DMS53 treated with DMSO at 0.1 percent for 48 hours (cell line): ENCODE measurements around the gene PREX1.
"Not testable (repeated sequence)": the region's sequence is repeated elsewhere in the genome, so short reads cannot be mapped to it uniquely, and the experiment has no call there.

Source experiments
- DNase-seq: peaks from one replicate; lab custom pipeline; 2025; ENCODE audit not compliant: unreplicated experiment; lab: John Stamatoyannopoulos, UW

Gene PREX1

GRCh38 chr20:48756774-48757173 lies 71.0 kb downstream of the PREX1 start:
- DNase-seq: not testable (repeated sequence)

GRCh38 chr20:48754292-48754691 lies 73.5 kb downstream of the PREX1 start:
- DNase-seq: no peak

- no peak for DNase-seq
These were observed 74.8 kb downstream of the PREX1 start for GRCh38 chr20:48752963-48753362.

- no peak for DNase-seq
These were observed 75.9 kb downstream of the PREX1 start for GRCh38 chr20:48751871-48752270.

- no peak for DNase-seq
These were observed 76.7 kb downstream of the PREX1 start for GRCh38 chr20:48750941-48751635.

DNA sequence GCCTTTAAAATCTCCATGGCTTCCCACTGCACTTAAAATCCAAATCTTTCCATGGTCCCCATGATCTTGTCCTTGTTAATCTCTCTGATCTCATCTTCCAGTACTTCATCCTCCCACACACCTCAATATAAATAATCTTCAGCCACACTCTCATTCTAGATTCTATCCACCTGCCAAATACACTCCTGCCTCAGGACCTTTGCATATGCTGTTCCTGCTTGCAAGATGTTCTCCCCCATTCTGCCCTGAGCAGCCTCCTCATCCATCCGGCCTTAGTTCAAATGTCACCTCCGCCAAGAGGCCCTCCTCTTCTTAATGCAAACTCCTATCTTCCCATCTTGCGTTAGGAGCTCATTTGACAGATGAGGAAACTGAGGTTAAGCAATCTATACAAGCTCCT lies 77.4 kb downstream of the PREX1 start:
- DNase-seq: no peak

DNA sequence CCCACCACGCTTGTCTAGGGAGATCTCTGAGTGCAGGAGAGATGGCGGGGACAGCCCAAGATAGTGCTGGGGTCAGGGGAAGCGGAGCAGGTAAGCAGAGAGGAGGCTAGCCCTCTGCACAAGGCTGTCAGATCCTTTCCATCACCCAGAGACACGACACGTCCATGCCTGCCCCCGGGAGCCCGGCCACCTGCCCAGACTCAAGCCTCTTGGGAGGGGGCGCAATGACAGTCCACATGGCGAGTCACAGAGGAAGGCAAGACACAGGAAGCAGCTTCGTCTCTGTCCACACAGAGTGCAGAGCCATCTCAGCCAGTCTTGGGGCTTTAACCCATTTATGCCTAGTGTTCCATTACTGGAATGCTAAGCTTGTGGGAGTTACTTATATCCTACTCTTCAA lies 78.4 kb downstream of the PREX1 start:
- DNase-seq: no peak

- no peak for DNase-seq
These were observed 79.2 kb downstream of the PREX1 start for GRCh38 chr20:48748556-48748955.

- DNase-seq: no peak
These were observed 79.9 kb downstream of the PREX1 start for GRCh38 chr20:48747840-48748414.

GRCh38 chr20:48745330-48745729 lies 82.5 kb downstream of the PREX1 start:
- DNase-seq: no peak

DNA sequence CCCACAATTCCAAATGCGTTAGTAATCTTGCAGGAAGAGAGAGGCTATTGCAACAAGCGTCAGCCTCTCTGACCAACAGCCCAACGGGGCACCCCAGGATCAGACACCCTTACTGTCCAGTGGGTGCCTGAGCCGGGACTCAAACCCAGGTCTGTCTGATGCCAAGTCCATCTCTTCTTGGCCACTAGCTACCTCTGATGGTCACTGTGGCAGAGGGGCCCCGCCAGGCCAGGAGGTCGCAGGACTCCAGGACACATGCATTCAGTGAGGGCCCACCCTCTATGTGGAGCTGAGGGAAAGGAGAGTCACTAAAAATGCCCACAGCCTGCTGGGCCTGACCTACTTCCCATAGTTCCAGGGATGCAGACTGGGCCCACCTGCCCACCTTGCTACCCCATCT lies 83.3 kb downstream of the PREX1 start:
- no peak for DNase-seq

GRCh38 chr20:48743807-48744206 lies 84.0 kb downstream of the PREX1 start:
- no peak for DNase-seq

DNA sequence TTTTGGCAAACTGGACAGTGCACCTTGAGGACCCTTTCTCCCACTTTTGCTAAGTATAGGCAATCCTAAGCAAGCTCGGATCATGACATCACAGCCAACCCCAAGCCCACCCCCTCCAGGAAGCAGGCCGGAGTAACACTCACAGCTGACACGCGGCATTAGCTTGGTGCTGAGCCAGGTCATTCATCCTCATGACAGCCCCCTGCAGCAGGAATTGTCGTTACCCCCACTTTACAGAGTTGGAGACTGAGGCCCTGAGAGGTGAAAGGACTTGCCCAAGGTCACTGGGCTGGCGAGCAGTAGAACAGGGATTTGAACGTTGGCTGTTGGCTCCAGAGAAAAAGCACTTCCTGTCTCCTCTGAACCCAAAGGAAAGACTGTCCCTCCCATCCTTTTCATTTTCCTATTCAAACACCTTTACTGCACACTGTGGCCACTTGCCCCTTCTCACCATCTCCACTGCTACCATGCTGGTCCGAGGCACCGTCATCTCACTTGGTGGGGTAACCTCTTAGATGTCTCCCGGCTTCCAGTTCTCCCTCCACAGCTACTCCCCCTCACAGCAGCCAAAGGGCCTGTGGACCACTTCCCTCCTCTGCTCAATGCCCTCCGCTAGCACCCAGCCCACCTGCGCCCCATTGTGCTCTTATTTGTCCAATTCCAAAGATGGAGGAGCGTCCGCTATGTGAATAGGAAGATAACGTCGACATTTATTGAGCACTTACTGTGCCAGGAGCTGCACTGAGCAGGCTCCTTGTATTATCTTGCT lies 84.7 kb downstream of the PREX1 start:
- no peak for DNase-seq

- DNase-seq: no peak
These were observed 85.6 kb downstream of the PREX1 start for GRCh38 chr20:48742233-48742632.

GRCh38 chr20:48741669-48742068 lies 86.1 kb downstream of the PREX1 start:
- no peak for DNase-seq

- no peak for DNase-seq
These were observed 87.1 kb downstream of the PREX1 start for GRCh38 chr20:48740712-48741111.

GRCh38 chr20:48740292-48740649 lies 87.5 kb downstream of the PREX1 start:
- DNase-seq: no peak

DNA sequence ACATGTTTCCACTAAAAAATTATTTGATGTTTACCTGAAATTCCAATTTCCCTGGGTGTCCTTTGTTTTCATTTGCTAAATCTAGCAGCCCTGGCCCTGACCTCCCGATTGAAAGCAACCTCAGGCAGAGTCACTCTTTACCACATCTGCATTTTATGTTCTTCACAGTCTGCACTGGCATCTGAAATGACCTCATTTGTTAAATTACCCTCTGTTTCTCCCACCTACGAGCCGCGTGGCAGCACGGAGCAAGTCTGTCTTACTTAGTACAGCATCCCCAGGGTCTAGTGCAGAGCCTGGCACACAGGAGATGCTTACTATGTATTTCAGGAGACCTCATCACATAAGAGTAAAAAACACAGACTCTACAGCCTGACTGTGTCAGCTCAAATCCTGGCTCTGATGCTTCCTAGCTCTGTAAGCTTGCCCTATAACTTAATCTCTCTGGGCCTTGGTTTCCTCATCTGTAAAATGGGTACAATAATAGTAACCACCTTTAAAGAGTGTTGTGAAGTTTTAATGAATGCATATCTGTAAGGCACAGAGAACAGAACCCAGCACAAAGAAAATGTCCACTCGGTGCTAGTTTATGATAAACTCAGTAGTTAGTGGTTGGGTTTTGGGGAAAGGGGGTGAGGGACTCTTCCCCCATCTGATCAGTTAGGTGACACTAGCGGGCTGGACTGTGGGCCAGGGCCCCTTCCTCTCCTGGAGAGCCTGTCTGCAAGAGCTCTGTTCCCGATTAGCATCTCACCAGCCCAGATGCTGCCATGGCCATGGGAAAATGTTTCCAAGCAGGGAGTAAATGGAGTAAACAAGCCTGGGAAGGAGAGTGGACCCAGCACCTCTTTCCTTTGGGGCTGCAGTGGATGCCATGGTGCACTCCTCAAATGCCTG lies 88.2 kb downstream of the PREX1 start:
- no peak for DNase-seq

DNA sequence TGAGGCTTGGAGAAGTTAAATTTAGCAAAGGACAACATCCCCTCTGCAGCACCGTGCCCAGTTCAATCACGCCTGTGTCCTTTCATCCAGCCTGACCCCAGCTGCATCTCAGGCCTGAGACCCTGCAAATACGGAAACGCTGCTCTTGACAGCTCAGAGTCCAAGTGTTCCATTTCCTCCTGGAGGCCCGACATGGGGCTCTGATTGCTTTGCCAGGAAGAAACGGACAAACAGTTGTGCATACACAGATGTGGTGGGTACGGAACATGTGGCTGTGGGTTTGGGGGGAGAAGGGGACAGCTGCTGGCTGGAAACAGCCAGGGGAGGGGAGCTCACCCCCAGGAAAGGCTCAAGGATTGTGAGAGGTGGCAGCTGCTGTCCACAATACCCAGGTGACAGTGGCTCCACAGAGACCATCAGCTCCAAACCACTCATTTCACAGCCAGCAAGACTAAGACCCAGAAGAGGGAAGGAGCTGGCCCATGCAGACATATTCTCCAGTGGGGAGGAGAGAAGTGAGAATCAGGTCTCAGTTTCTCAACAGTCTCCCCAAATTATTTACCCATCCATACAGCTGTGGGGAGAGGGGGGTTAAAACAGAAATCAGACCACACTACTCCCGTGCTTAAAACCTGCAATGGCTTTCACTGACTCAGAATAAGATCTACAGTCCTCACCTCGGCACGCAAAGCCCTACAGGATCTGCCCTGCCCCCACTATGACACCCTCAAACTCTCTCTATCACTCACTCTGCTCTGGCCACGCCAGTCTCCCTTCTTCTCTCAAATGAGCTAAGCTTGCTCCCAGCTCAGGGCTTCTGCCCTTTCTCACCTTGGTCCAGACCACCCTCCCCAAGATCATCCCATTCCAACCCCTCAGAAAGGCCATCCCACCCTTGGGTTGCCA lies 89.1 kb downstream of the PREX1 start:
- no peak for DNase-seq

GRCh38 chr20:48738094-48738398 lies 89.8 kb downstream of the PREX1 start:
- DNase-seq: no peak
